HepG2 (cell line): ENCODE measurements around the gene ATG4D. TPM values are rescaled to one million over a fixed set of nuclear protein-coding genes. Genes with fewer than 3 reads are reported as not detected.
"Not testable (repeated sequence)": the region's sequence is repeated elsewhere in the genome, so short reads cannot be mapped to it uniquely, and the experiment has no call there.

Experiments used
- ATAC-seq: fragments of 200-7000 bp; cut with Tn5 transposase; 3 replicates; pipeline ENCODE4 v1.9.1; 2020; ENCODE audit warnings: mild to moderate bottlenecking, moderate library complexity
- BruUV-seq: library from RNA; stranded (reverse); fragments of 400-500 nt; replicated peaks from 2 replicates; lab custom pipeline; 2021; lab: Mats Ljungman, UMichigan
- CTCF ChIA-PET: fragments of 300-600 bp; formaldehyde crosslinking; extraction: SDS; loops from one replicate; lab custom pipeline; 2021; ENCODE audit warnings: low total read pairs, inconsistent platforms, low intra/inter-chr PET ratio; lab: Yijun Ruan, JAX
- POLR2A ChIA-PET: fragments of 350-600 bp; sonication (Branson Sonifier 250); formaldehyde crosslinking; loops from one replicate; lab custom pipeline; 2020; ENCODE audit warnings: antibody characterized with exemption, inconsistent platforms; lab: Yijun Ruan, JAX
- DNase-seq: peaks from one replicate; pipeline ENCODE4 v3.0.0-alpha.2; 2015; ENCODE audit warnings: low spot score
- FAIRE-seq: peaks from 3 replicates; lab custom pipeline; 2011; peaks lifted over from hg19 to GRCh38; lab: Jason Lieb, UNC
- H2AFZ ChIP-seq: one replicate; pipeline ENCODE4 v1.6.1; 2011; ENCODE audit warnings: low read length, inconsistent platforms
- H3K27ac ChIP-seq: fragments of 300-600 bp; 3 replicates; pipeline ENCODE4 v1.8.0; 2011; ENCODE audit warnings: mixed run types, mild to moderate bottlenecking, mixed read lengths, low read length, inconsistent platforms; ENCODE audit not compliant: insufficient read depth; ENCODE audit errors: extremely low read length
- H3K27me3 ChIP-seq, 2 experiments: fragments of 200-600 bp in 1 of 2; 2 replicates in 1 of 2; 3 replicates in 1 of 2; pipeline versions ENCODE4 v1.6.0 to v1.8.0; 2011; ENCODE audit warnings: low read length in 2 of 2, mild to moderate bottlenecking in 2 of 2, moderate library complexity in 2 of 2, inconsistent platforms in 1 of 2; ENCODE audit not compliant: insufficient read depth in 2 of 2, control insufficient read depth in 1 of 2
- H3K36me3 ChIP-seq, 2 experiments: fragments of 200-600 bp in 1 of 2; replicated peaks in 1 of 2; 2 replicates in 1 of 2; 3 replicates in 1 of 2; pipeline versions ENCODE4 v1.5.1 to v1.8.0; 2011; ENCODE audit warnings: low read length in 2 of 2, inconsistent platforms in 1 of 2; ENCODE audit not compliant: insufficient read depth in 2 of 2, control insufficient read depth in 1 of 2
- H3K4me1 ChIP-seq: 2 replicates; pipeline ENCODE4 v1.5.1; 2012; ENCODE audit warnings: low read length, inconsistent platforms; ENCODE audit not compliant: insufficient read depth
- H3K4me2 ChIP-seq: 2 replicates; pipeline ENCODE4 v1.6.0; 2011; ENCODE audit warnings: low read depth, low read length, inconsistent platforms
- H3K4me3 ChIP-seq, 3 experiments: fragments of 200-600 bp in 1 of 3; sonication (generic), shearing (Covaris generic) in 1 of 3; replicated peaks in 1 of 3; 2 replicates each; pipeline ENCODE4 v1.5.1; 2011 to 2016; ENCODE audit warnings: low read length in 3 of 3, inconsistent platforms in 2 of 3, low read depth in 2 of 3, mild to moderate bottlenecking in 2 of 3, control low read depth in 1 of 3, mixed read lengths in 1 of 3; ENCODE audit not compliant: insufficient read depth in 1 of 3
- H3K79me2 ChIP-seq: one replicate; pipeline ENCODE4 v1.6.1; 2011; ENCODE audit warnings: low read length, inconsistent platforms; ENCODE audit not compliant: insufficient read depth
- H3K9ac ChIP-seq: 2 replicates; pipeline ENCODE4 v1.6.0; 2011; ENCODE audit warnings: mild to moderate bottlenecking, low read depth, low read length, inconsistent platforms; ENCODE audit not compliant: insufficient read depth
- H3K9me3 ChIP-seq: 2 replicates; pipeline ENCODE4 v1.5.1; 2012; ENCODE audit warnings: mild to moderate bottlenecking, low read length
- H4K20me1 ChIP-seq: 2 replicates; pipeline ENCODE4 v1.6.0; 2011; ENCODE audit warnings: inconsistent platforms, mild to moderate bottlenecking, low read length, moderate library complexity; ENCODE audit not compliant: insufficient read depth
- HNF4A ChIP-seq: sonication (generic); formaldehyde crosslinking; IDR thresholded peaks from 2 replicates; pipeline ENCODE4 v1.4.0; 2020; ENCODE audit warnings: missing genetic modification reagents
- ZNF121 ChIP-seq: sonication (generic); formaldehyde crosslinking; IDR thresholded peaks from 2 replicates; pipeline ENCODE4 v1.5.0; 2020; ENCODE audit warnings: mild to moderate bottlenecking, missing genetic modification reagents
- ZNF124 ChIP-seq: sonication (generic); formaldehyde crosslinking; IDR thresholded peaks from 2 replicates; pipeline ENCODE4 v1.4.0; 2020; ENCODE audit warnings: missing genetic modification reagents
- ZNF274 ChIP-seq: sonication (generic); formaldehyde crosslinking; IDR thresholded peaks from 2 replicates; pipeline ENCODE4 v1.5.1; 2020; ENCODE audit warnings: mild to moderate bottlenecking, missing genetic modification reagents
- ZNF512 ChIP-seq: sonication (generic); formaldehyde crosslinking; IDR thresholded peaks from 2 replicates; pipeline ENCODE4 v1.4.0; 2020; ENCODE audit warnings: mild to moderate bottlenecking, missing genetic modification reagents
- WGBS: methylation state at CpG from one replicate; pipeline ENCODE4 v1.1.6; 2017; ENCODE audit warnings: low lambda C conversion rate; 5-methylcytosine and 5-hydroxymethylcytosine counted together
- in situ Hi-C: cut with HindIII; loops from 2 replicates; pipeline ENCODE4 v1.10.0; 2017; ENCODE audit warnings: low pct_unique_long_range_greater_than_20kb; ENCODE audit not compliant: extremely low pct_ligation_motif_present
- intact Hi-C: fragments of 100-400 bp; cut with micrococcal nuclease; formaldehyde crosslinking; loops from one replicate; pipeline ENCODE4 v1.10.0; 2022; ENCODE audit not compliant: unreplicated experiment
- polyA plus RNA-seq, 8 experiments: library from polyadenylated mRNA; depleted of rRNA in 3 of 8; stranded (reverse) in 7 of 8; unstranded in 1 of 8; fragments of >200 nt; fragmentation: Illumina TruSeq in 4 of 8; extraction: Trizol in 4 of 8; gene quantifications; 2 replicates each; pipeline versions ENCODE4 v1.2.1 to v1.2.3, GENCODE V29; 2011 to 2016; ENCODE audit warnings: low read depth in 4 of 8, missing spikeins in 1 of 8, mixed read lengths in 1 of 8; ENCODE audit not compliant: insufficient read depth in 1 of 8
- total RNA-seq, 5 experiments: library from RNA; depleted of rRNA; stranded (reverse); fragments of >200 nt; fragmentation: Illumina TruSeq; extraction: Trizol; gene quantifications; 2 replicates each; pipeline ENCODE4 v1.2.3, GENCODE V29; 2016; ENCODE audit warnings: low read depth in 1 of 5
- TF ChIP-seq, protein P1 (sequence below): sonication (generic); formaldehyde crosslinking; IDR thresholded peaks from 2 replicates; pipeline ENCODE4 v1.5.0; 2020; ENCODE audit warnings: mild to moderate bottlenecking, missing genetic modification reagents

ATG4D gene
- total and polyA plus RNA-seq, 2 of the 13 experiments (the other 11 are each of a cell fraction or from before 2014, with no cell fraction given), result 17.8 to 19.0 TPM

DNA sequence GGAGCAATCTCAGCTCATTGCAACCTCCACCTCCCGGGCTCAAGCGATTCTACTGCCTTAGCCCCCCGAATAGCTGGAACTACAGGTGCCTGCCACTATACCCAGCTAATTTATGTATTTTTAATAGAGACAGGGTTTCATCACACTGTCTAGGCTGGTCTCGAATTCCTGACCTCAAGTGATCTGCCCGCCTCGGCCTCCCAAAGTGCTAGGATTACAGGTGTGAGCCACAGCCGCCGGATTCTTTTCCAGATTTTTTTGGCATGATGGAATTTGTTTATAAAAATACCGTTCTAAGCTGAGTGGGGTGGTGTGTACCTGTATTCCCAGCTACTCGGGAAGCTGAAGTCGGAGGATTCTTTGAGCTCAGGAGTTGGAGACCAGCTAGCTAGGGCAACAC lies 6.0 kb upstream of the ATG4D start (continued):
- TF ChIP-seq ZNF274, result no peak
- TF ChIP-seq, all 625 proteins: peak for 0

DNA sequence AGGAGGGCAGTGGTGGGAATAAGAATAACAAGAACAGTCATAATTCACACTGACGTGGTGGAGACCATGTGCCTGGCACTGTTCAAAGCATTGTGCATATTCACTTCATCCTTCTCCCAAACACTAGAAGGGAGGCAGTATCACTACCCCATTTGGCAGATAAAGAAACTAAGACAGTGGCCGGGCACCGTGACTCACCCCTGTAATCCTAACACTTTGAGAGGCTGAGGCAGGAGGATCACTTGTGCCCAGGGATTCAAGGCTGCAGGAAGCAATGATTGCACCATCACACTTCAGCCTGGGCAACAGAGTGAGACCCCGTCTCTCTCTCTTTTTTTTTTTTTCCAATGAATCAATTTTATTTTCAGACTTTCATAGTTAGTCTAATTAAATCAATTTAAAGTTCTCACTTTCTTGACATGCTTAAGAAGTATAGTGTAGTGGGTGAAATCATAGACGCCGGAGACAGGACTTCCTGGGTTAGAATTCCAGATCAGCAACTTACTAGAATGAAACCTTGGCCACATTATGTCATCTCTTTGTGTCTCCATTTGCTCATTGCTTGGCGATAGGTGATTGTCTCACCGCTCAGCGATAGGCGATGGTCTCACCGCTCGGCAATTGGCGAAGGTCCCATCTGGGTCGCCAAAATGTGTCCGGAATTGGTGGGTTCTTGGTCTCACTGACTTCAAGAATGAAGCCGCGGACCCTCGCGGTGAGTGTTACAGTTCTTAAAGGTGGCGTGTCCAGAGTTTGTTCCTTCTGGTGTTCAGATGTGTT lies 5.3 kb upstream of the ATG4D start:
- H3K79me2 ChIP-seq, result no peaks in the 10 kb centered on the region
- ChIA-PET POLR2A (no interaction called here), CTCF (no interaction called here)
- no peaks in the 10 kb centered on the region for H3K9me3 ChIP-seq
- H2AFZ ChIP-seq, result no peak overlapping the region
- intact Hi-C loops (no loop called here), in situ Hi-C loops (no loop called here)
- FAIRE-seq (no peak), ATAC-seq (no peak), DNase-seq (no peak)
- H3K36me3 ChIP-seq, result no peaks in the 10 kb centered on the region
- TF ChIP-seq, protein P1, sequence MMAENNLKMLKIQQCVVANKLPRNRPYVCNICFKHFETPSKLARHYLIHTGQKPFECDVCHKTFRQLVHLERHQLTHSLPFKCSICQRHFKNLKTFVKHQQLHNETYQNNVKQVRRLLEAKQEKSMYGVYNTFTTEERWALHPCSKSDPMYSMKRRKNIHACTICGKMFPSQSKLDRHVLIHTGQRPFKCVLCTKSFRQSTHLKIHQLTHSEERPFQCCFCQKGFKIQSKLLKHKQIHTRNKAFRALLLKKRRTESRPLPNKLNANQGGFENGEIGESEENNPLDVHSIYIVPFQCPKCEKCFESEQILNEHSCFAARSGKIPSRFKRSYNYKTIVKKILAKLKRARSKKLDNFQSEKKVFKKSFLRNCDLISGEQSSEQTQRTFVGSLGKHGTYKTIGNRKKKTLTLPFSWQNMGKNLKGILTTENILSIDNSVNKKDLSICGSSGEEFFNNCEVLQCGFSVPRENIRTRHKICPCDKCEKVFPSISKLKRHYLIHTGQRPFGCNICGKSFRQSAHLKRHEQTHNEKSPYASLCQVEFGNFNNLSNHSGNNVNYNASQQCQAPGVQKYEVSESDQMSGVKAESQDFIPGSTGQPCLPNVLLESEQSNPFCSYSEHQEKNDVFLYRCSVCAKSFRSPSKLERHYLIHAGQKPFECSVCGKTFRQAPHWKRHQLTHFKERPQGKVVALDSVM (CRISPR knock-in tag), result peak; percentile 60; the same call in 1 of the 2 replicates
- no peak for TF ChIP-seq HNF4A (CRISPR knock-in tag)
- TF ChIP-seq ZNF124, result no peak
- peak; percentile 44; the same call in 1 of the 2 replicates for TF ChIP-seq ZNF121 (CRISPR knock-in tag)
- no peak for TF ChIP-seq ZNF512 (CRISPR knock-in tag)
- BruUV-seq, result no TSS peak
- H3K27me3 ChIP-seq, result peaks cover 1 to 17% of the 10 kb centered on the region in 2 experiments; a peak in 3 of 5 replicates
- WGBS, result 45% methylated on average over 20 of the region's 20 CpGs
- no peak overlapping the region for H3K9ac ChIP-seq
- H3K4me3 ChIP-seq, result no peak overlapping the region
- H3K4me1 ChIP-seq, result peaks cover 10% of the 10 kb centered on the region; the same call in 1 of the 2 replicates
- H3K4me2 ChIP-seq, result no peak overlapping the region
- no peak overlapping the region for H3K27ac ChIP-seq
- no peaks in the 10 kb centered on the region for H4K20me1 ChIP-seq

DNA sequence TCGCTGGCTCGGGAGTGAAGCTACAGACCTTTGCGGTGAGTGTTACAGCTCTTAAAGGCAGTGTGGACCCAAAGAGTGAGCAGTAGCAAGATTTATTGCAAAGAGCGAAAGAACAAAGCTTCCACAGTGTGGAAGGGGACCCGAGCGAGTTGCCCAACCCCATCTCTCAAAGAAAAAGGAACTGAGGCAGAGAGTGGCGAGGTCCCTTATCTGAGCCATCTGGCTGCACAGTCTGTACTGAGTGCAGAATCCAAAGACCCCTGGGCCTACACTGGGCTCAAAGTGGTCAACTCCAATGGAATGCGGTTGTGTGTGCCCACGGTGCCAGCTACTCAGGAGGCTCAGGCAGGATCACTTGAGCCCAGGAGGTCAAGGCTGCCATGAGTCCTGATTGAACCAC lies 4.7 kb upstream of the ATG4D start:
- WGBS, result 47% methylated on average over 9 of the region's 9 CpGs
- BruUV-seq, H4K20me1 ChIP-seq, CTCF ChIA-PET, H3K4me3 ChIP-seq, H2AFZ ChIP-seq, ATAC-seq, H3K36me3 ChIP-seq, DNase-seq, H3K4me1 ChIP-seq, H3K4me2 ChIP-seq, H3K9ac ChIP-seq, FAIRE-seq, H3K79me2 ChIP-seq, H3K27ac ChIP-seq, in situ Hi-C loops, intact Hi-C loops, POLR2A ChIA-PET, H3K9me3 ChIP-seq: not testable (repeated sequence)
- H3K27me3 ChIP-seq, result peaks cover 1 to 17% of the 10 kb centered on the region in 2 experiments; a peak in 3 of 5 replicates
